CD14-positive monocyte (primary cell): ENCODE results near the gene CBFB. TPM values are rescaled to one million over a fixed set of nuclear protein-coding genes. Genes with fewer than 3 reads are reported as not detected.

Experiments
- DNase-seq, 3 donors: peaks; one replicate each; pipeline ENCODE4 v3.0.0-alpha.2; 2011 to 2022
- H2AFZ ChIP-seq: 2 replicates; pipeline ENCODE4 v1.6.0; 2012; ENCODE audit warnings: mild to moderate bottlenecking, low read depth, low read length, inconsistent platforms; ENCODE audit not compliant: insufficient read depth, poor library complexity, severe bottlenecking
- H3K27ac ChIP-seq, 2 donors: 1 replicate in 1 of 2; 2 replicates in 1 of 2; pipeline ENCODE4 v1.5.1; 2012 to 2013; ENCODE audit warnings: low read length in 2 of 2, control low read depth in 1 of 2, inconsistent platforms in 1 of 2, low read depth in 1 of 2, mild to moderate bottlenecking in 1 of 2
- H3K27me3 ChIP-seq, 2 donors: one replicate each; pipeline versions ENCODE4 v1.6.0 to v1.6.1; 2011 to 2013; ENCODE audit warnings: low read length in 2 of 2; ENCODE audit not compliant: control insufficient read depth in 2 of 2, insufficient read depth in 2 of 2
- H3K36me3 ChIP-seq, 2 donors: replicated peaks in 1 of 2; 1 replicate in 1 of 2; 2 replicates in 1 of 2; pipeline versions ENCODE4 v1.5.1 to v1.6.1; 2012 to 2013; ENCODE audit warnings: low read length in 2 of 2, control low read depth in 1 of 2, inconsistent platforms in 1 of 2, mild to moderate bottlenecking in 1 of 2; ENCODE audit not compliant: insufficient read depth in 2 of 2, control insufficient read depth in 1 of 2
- H3K4me1 ChIP-seq, 2 donors: 1 replicate in 1 of 2; 2 replicates in 1 of 2; pipeline versions ENCODE4 v1.5.1 to v1.6.1; 2012 to 2013; ENCODE audit warnings: low read length in 2 of 2, control low read depth in 1 of 2, inconsistent platforms in 1 of 2, mild to moderate bottlenecking in 1 of 2, moderate library complexity in 1 of 2; ENCODE audit not compliant: insufficient read depth in 2 of 2, control insufficient read depth in 1 of 2
- H3K4me2 ChIP-seq: replicated peaks from 2 replicates; pipeline ENCODE3; 2012; ENCODE audit warnings: low read length, moderate library complexity, mild to moderate bottlenecking; ENCODE audit not compliant: poor library complexity, severe bottlenecking; ENCODE audit errors: extremely low read depth
- H3K4me3 ChIP-seq, 3 experiments: fragments of 200-600 bp in 1 of 3; sonication (generic) in 1 of 3; replicated peaks in 1 of 3; 1 replicate in 2 of 3; 2 replicates in 1 of 3; pipeline ENCODE4 v1.5.1; 2011 to 2013; ENCODE audit warnings: low read length in 3 of 3, mild to moderate bottlenecking in 3 of 3, control low read depth in 2 of 3, low read depth in 2 of 3, inconsistent platforms in 1 of 3, moderate library complexity in 1 of 3
- H3K79me2 ChIP-seq: 2 replicates; pipeline ENCODE4 v1.6.0; 2012; ENCODE audit warnings: mild to moderate bottlenecking, control low read depth, inconsistent platforms, low read length, moderate library complexity; ENCODE audit not compliant: insufficient read depth
- H3K9ac ChIP-seq: 2 replicates; pipeline ENCODE4 v1.6.0; 2017; ENCODE audit warnings: low read length, mild to moderate bottlenecking; ENCODE audit not compliant: insufficient read depth, poor library complexity, severe bottlenecking
- H3K9me3 ChIP-seq, 2 donors: replicated peaks in 1 of 2; 1 replicate in 1 of 2; 2 replicates in 1 of 2; pipeline versions ENCODE4 v1.5.1 to v1.6.1; 2012 to 2013; ENCODE audit warnings: low read length in 2 of 2, control low read depth in 1 of 2; ENCODE audit not compliant: control insufficient read depth in 1 of 2, insufficient read depth in 1 of 2
- H4K20me1 ChIP-seq: 2 replicates; pipeline ENCODE4 v1.6.0; 2012; ENCODE audit warnings: mild to moderate bottlenecking, low read length, control low read depth, moderate library complexity; ENCODE audit not compliant: insufficient read depth
- H3K27ac Mint-ChIP-seq, 7 donors: one replicate each; pipeline ENCODE4 v1.8.0; 2020; ENCODE audit warnings: mild to moderate bottlenecking in 7 of 7, mixed read lengths in 7 of 7, moderate library complexity in 6 of 7, inconsistent platforms in 2 of 7
- H3K27me3 Mint-ChIP-seq, 3 donors: one replicate each; pipeline ENCODE4 v1.8.0; 2021 to 2022; ENCODE audit warnings: low read depth in 3 of 3, mild to moderate bottlenecking in 3 of 3, mixed read lengths in 3 of 3, moderate library complexity in 3 of 3, inconsistent platforms in 1 of 3
- H3K36me3 Mint-ChIP-seq, 2 donors: one replicate each; pipeline ENCODE4 v1.8.0; 2020; ENCODE audit warnings: mixed read lengths in 2 of 2, inconsistent platforms in 1 of 2, mild to moderate bottlenecking in 1 of 2
- H3K4me1 Mint-ChIP-seq: one replicate; pipeline ENCODE4 v1.8.0; 2020; ENCODE audit warnings: mild to moderate bottlenecking, mixed read lengths
- H3K4me3 Mint-ChIP-seq, 2 donors: one replicate each; pipeline ENCODE4 v1.8.0; 2020; ENCODE audit warnings: mild to moderate bottlenecking in 2 of 2, mixed read lengths in 2 of 2, moderate library complexity in 1 of 2
- H3K9me3 Mint-ChIP-seq, 7 donors: one replicate each; pipeline ENCODE4 v1.8.0; 2020 to 2022; ENCODE audit warnings: mixed read lengths in 7 of 7, mild to moderate bottlenecking in 6 of 7, moderate library complexity in 6 of 7, inconsistent platforms in 2 of 7
- CTCF ChIP-seq: fragments of 200-600 bp; IDR thresholded peaks from one replicate; pipeline ENCODE4 v1.8.0; 2022; ENCODE audit warnings: antibody characterized with exemption, mild to moderate bottlenecking
- WGBS: methylation state at CpG from one replicate; pipeline ENCODE4 v1.1.5; 2013; ENCODE audit warnings: missing lambda C conversion rate; ENCODE audit not compliant: insufficient coverage; 5-methylcytosine and 5-hydroxymethylcytosine counted together
- intact Hi-C, 2 donors: fragments of 100-400 bp; cut with micrococcal nuclease; formaldehyde crosslinking; loops; one replicate each; pipeline versions ENCODE4 v1.15.0 to v1.15.1; 2023
- polyA plus RNA-seq, 3 donors: library from polyadenylated mRNA; depleted of rRNA in 1 of 3; unstranded in 2 of 3; stranded (reverse) in 1 of 3; fragments of 300-500 nt in 2 of 3; fragments of >200 nt in 1 of 3; fragmentation: Illumina TruSeq in 2 of 3; gene quantifications; 1 replicate in 2 of 3; 2 replicates in 1 of 3; pipeline ENCODE4 v1.2.3, GENCODE V29; 2012 to 2021

The CBFB gene
- polyA plus RNA-seq, 3 donors, result 28.3 to 45.4 (median 29.5) TPM

DNA sequence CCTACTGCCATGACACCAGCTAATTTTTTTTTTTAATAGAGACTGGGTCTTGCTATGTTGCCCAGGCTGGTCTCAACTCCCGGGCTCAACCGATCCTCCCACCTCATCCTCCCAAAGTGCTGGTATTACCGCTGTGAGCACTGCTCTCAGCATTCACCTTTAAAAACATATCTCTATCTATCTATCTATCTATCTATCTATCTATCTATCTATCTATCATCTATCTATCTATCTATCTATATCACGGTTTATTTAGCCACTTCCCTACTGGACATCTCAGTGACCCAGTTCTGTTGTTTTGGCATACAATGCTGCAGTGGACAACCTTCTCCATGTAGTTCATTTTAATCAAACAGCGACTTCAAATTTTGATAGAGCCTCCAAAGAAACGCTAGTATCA lies 79.5 kb downstream of the CBFB start:
- no peak for TF ChIP-seq CTCF
- Histone ChIP-seq H3K9me3 (no peaks in the 10 kb centered on the region), H2AFZ (no peak overlapping the region), H3K79me2 (peaks cover 37% of the 10 kb centered on the region), H3K9ac (no peak overlapping the region), H3K27me3 (no peaks in the 10 kb centered on the region), H3K4me1 (peaks cover 54 to 55% of the 10 kb centered on the region in 2 donors), H3K4me2 (peak overlapping the region; percentile 88), H3K27ac (no peak overlapping the region), H3K4me3 (no peak overlapping the region), H4K20me1 (peaks cover 30% of the 10 kb centered on the region), H3K36me3 (peaks cover 0 to 17% of the 10 kb centered on the region in 2 donors)
- 100% methylated on average over 4 of the region's 6 CpGs for WGBS
- H3K4me1 Mint-ChIP-seq, result peaks cover 64% of the 10 kb centered on the region
- peaks cover 15 to 22% of the 10 kb centered on the region in 2 donors for H3K36me3 Mint-ChIP-seq
- H3K9me3 Mint-ChIP-seq, result peaks cover 0 to 1% (median 0%) of the 10 kb centered on the region in 7 donors
- intact Hi-C loops, result loop anchor here in 1 of 2 donors (10.0 kb wide), 1 partner anchor 84 kb away; the partner anchor contains the start of gene CBFB
- no peak overlapping the region for H3K4me3 Mint-ChIP-seq
- DNase-seq, result no peak
- H3K27me3 Mint-ChIP-seq, result no peaks in the 10 kb centered on the region
- H3K27ac Mint-ChIP-seq, result no peak overlapping the region

- no peaks in the 10 kb centered on the region for H3K27me3 ChIP-seq
- peaks cover 0 to 1% (median 0%) of the 10 kb centered on the region in 7 donors for H3K9me3 Mint-ChIP-seq
- H3K9ac ChIP-seq, result peak overlapping the region; percentile 96
- H3K4me2 ChIP-seq, result peak overlapping the region; percentile 88
- TF ChIP-seq CTCF, result no peak
- no peak for DNase-seq
- H2AFZ ChIP-seq, result peak overlapping the region; percentile 85
- peaks cover 33% of the 10 kb centered on the region for H4K20me1 ChIP-seq
- peaks cover 42% of the 10 kb centered on the region for H3K79me2 ChIP-seq
- peak overlapping the region; percentile 87 to 100 (median 98) for H3K27ac Mint-ChIP-seq
- no peaks in the 10 kb centered on the region for H3K9me3 ChIP-seq
- H3K36me3 Mint-ChIP-seq, result peaks cover 19 to 26% of the 10 kb centered on the region in 2 donors
- H3K4me3 Mint-ChIP-seq, result peak overlapping the region; percentile 100
- H3K36me3 ChIP-seq, result peaks cover 0 to 17% of the 10 kb centered on the region in 2 donors
- intact Hi-C loops, result loop anchor here in 1 of 2 donors (10.0 kb wide), 1 partner anchor 84 kb away; the partner anchor contains the start of gene CBFB
- peaks cover 54 to 58% of the 10 kb centered on the region in 2 donors for H3K4me1 ChIP-seq
- peak overlapping the region; percentile 84 to 99 (median 99) for H3K4me3 ChIP-seq
- peaks cover 63% of the 10 kb centered on the region for H3K4me1 Mint-ChIP-seq
- no peaks in the 10 kb centered on the region for H3K27me3 Mint-ChIP-seq
- H3K27ac ChIP-seq, result peak overlapping the region in 1 of 2 donors; percentile 99
- 89% methylated on average over 14 of the region's 18 CpGs for WGBS
Observed at GRCh38 chr16:67108931-67109406, 80.0 kb downstream of the CBFB start.
